ENCODE measurements around the gene RSPH3.

RSPH3 gene

GRCh38 chr6:159005436-159005835 is 5.4 kb upstream of the RSPH3 start:
- CTCF ChIA-PET, result interaction anchor here (1.3 to 9.8 kb wide), 4 partner anchors 100 to 299 kb away, joined by 3 to 129 read pairs (median 5); no protein-coding TSS in a partner anchor
- TF ChIP-seq CTCF (IDR thresholded peaks at IDR 0.05; ENCODE audit: insufficient read depth, low read length, missing control alignments), result no peak
- POLR2A ChIA-PET, result no interaction called here
- no peak overlapping the region for H3K4me3 ChIP-seq (ENCODE audit: low read depth, low read length)
- no peak for DNase-seq (ENCODE audit: low read depth, low spot score)

DNA sequence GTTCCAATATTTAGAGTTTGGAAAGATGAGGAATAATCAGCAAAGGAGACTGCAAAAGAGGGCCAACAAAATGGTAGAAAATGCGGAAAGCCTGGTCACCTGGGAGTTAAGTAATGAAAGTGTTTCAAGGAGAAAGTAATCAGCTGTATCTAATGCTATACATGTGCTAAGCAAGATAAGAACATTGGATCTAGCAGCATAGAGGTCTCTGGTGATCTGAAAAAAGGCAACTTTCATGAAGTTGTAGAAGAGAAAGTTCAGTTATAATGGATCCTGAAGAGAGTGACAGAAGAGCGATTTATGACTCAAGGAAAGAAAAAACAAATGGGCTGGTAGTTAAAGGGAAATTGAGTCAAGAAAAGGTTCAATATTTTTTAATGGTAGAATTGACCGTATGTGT is 4.6 kb upstream of the RSPH3 start:
- no peak for TF ChIP-seq CTCF (IDR thresholded peaks at IDR 0.05; ENCODE audit: insufficient read depth, low read length, missing control alignments)
- no peak for DNase-seq (ENCODE audit: low read depth, low spot score)
- no peak overlapping the region for H3K4me3 ChIP-seq (ENCODE audit: low read depth, low read length)
- POLR2A ChIA-PET, result no interaction called here
- CTCF ChIA-PET, result interaction anchor here (1.4 to 9.8 kb wide), 4 partner anchors 101 to 298 kb away, joined by 4 to 129 read pairs (median 6); no protein-coding TSS in a partner anchor

- no peak for TF ChIP-seq CTCF (IDR thresholded peaks at IDR 0.05; ENCODE audit: insufficient read depth, low read length, missing control alignments)
- no peak for DNase-seq (ENCODE audit: low read depth, low spot score)
- no peak overlapping the region for H3K4me3 ChIP-seq (ENCODE audit: low read depth, low read length)
- ChIA-PET CTCF (interaction anchor here (1.0 to 9.8 kb wide), 7 partner anchors 11 to 132 kb away, joined by 3 to 129 read pairs (median 4); no protein-coding TSS in a partner anchor), POLR2A (no interaction called here)
Measured at GRCh38 chr6:159002432-159003155, 2.6 kb upstream of the RSPH3 start.

DNA sequence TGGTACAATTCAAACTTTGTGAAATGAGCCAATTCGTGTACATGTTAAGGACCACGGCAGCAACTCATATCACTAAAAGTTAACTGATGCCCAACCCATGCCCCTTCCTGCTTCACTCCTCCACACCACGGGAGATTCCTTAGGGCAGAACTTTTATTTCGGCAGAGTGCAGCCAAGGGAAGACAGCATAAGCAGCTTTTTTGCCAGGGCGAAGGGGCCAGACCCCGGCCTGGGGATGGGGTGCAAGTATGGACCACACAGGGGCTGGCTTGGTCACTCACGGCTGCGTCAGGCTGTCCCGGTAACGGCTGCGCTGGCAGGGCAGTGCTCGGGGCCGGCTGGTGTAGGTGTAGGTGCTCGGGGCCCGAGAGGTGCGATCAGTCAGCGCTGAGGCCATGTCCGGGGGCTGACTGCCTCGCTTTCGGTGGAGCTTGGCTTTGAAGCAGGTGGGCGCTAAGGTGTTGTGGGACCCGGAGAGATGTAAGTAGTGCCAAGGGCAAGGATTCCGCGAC is 792 bp downstream of the RSPH3 start:
- CTCF ChIA-PET, result interaction anchor here (1.2 to 3.4 kb wide), 8 partner anchors 10 to 292 kb away, joined by 3 to 20 read pairs (median 4); no protein-coding TSS in a partner anchor
- POLR2A ChIA-PET, result interaction anchor here (0.8 kb wide), 1 partner anchor 702 kb away, joined by 4 read pairs; no protein-coding TSS in a partner anchor
- peak overlapping the region; percentile 88 for H3K4me3 ChIP-seq (ENCODE audit: low read depth, low read length)
- TF ChIP-seq CTCF (IDR thresholded peaks at IDR 0.05; ENCODE audit: insufficient read depth, low read length, missing control alignments), result no peak
- DNase-seq (ENCODE audit: low read depth, low spot score), result no peak

- DNase-seq (ENCODE audit: low read depth, low spot score), result no peak
- ChIA-PET CTCF (no interaction called here), POLR2A (no interaction called here)
- no peak for TF ChIP-seq CTCF (IDR thresholded peaks at IDR 0.05; ENCODE audit: insufficient read depth, low read length, missing control alignments)
- no peak overlapping the region for H3K4me3 ChIP-seq (ENCODE audit: low read depth, low read length)
Measured at GRCh38 chr6:158996856-158997255, 3.1 kb downstream of the RSPH3 start.

DNA sequence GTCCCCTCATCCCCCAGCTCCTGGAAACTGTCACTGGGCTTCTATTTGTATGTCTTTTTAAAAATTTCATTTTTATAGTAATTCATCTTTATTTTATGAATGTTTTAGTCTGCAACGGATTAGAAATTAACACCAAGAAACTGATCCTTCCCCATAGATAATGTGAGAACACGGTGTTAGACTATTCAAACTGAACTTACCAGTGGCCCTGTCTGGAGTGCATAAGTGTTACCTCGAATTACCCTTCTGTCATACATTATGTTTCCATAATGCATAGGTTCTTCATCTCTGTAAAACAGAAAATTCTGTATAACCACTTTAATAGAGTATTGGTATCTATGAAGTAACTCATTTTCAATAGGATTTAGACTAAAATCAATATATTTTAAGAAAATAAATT is 6.4 kb downstream of the RSPH3 start:
- POLR2A ChIA-PET, result no interaction called here
- no peak for DNase-seq (ENCODE audit: low read depth, low spot score)
- CTCF ChIA-PET, result interaction anchor here (1.3 kb wide), 1 partner anchor 289 kb away, joined by 4 read pairs; no protein-coding TSS in a partner anchor
- no peak overlapping the region for H3K4me3 ChIP-seq (ENCODE audit: low read depth, low read length)
- TF ChIP-seq CTCF (IDR thresholded peaks at IDR 0.05; ENCODE audit: insufficient read depth, low read length, missing control alignments), result no peak

All from AG04449 (cell line).